ENCODE measurements around the gene C11orf16. TPM values are rescaled to one million over a fixed set of nuclear protein-coding genes. Genes with fewer than 3 reads are reported as not detected.

The C11orf16 gene
- total RNA-seq, 1 donor from 2014 or later: not detected

DNA sequence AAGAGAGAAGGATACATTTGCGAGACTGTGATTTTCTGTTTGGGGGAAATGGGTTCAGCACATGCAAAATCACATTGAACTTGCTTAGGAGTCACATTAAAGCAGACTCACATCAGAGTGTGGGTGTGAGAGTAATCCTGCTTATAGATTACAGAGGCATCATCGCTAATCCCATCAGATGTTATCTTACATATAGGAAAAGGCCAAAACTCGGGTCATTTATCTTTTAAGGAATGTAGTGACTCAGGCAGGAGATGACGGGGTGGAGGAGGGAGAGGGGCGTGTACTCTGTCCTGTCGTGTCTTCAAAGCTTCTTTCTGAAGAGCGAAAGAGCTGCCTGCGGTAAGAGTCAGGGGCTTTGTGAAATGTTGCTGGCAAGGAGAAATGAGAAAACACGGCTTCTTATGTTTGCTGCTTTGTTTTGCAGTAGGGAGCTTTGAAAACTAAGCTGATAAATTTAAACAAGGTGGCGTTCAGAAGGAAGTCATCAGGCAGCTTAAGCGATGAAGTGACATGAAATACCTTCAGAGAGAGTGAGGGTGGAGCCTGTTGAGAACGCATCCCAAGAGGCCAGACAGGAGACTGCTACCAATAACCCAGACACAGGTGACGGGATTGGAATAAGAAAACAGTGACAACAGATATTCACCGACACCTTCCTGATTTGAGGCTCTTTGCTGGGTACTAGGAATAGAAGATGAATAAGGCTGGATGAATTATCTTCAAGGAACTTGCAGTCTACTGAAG, 2.2 kb upstream of the C11orf16 start:
- TF ChIP-seq, protein P1, sequence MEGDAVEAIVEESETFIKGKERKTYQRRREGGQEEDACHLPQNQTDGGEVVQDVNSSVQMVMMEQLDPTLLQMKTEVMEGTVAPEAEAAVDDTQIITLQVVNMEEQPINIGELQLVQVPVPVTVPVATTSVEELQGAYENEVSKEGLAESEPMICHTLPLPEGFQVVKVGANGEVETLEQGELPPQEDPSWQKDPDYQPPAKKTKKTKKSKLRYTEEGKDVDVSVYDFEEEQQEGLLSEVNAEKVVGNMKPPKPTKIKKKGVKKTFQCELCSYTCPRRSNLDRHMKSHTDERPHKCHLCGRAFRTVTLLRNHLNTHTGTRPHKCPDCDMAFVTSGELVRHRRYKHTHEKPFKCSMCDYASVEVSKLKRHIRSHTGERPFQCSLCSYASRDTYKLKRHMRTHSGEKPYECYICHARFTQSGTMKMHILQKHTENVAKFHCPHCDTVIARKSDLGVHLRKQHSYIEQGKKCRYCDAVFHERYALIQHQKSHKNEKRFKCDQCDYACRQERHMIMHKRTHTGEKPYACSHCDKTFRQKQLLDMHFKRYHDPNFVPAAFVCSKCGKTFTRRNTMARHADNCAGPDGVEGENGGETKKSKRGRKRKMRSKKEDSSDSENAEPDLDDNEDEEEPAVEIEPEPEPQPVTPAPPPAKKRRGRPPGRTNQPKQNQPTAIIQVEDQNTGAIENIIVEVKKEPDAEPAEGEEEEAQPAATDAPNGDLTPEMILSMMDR (IDR thresholded peaks at IDR 0.05; ENCODE audit: unreplicated experiment): no peak
- no peaks in the 10 kb centered on the region for H3K9me3 Mint-ChIP-seq (ENCODE audit: low read depth)
- DNase-seq (ENCODE audit: low spot score, unreplicated experiment): no peak
- H3K36me3 Mint-ChIP-seq (ENCODE audit: insufficient read depth): no peaks in the 10 kb centered on the region
- H3K27me3 Mint-ChIP-seq: peaks cover 7% of the 10 kb centered on the region
- peak overlapping the region; percentile 14 for H3K27ac Mint-ChIP-seq
- H3K4me3 Mint-ChIP-seq (ENCODE audit: low read depth): no peak overlapping the region
- H3K4me1 Mint-ChIP-seq (ENCODE audit: low read depth): peaks cover 1% of the 10 kb centered on the region

GRCh38 chr11:8933931-8934330, 1.2 kb upstream of the C11orf16 start:
- Mint-ChIP-seq H3K27ac (no peak overlapping the region), H3K9me3 (ENCODE audit: low read depth) (no peaks in the 10 kb centered on the region), H3K36me3 (ENCODE audit: insufficient read depth) (no peaks in the 10 kb centered on the region), H3K27me3 (peaks cover 7% of the 10 kb centered on the region), H3K4me1 (ENCODE audit: low read depth) (peaks cover 1% of the 10 kb centered on the region), H3K4me3 (ENCODE audit: low read depth) (no peak overlapping the region)
- DNase-seq (ENCODE audit: low spot score, unreplicated experiment): no peak
- TF ChIP-seq, protein P1 (IDR thresholded peaks at IDR 0.05; ENCODE audit: unreplicated experiment): peak; percentile 22

- Mint-ChIP-seq H3K36me3 (ENCODE audit: insufficient read depth) (no peaks in the 10 kb centered on the region), H3K9me3 (ENCODE audit: low read depth) (no peaks in the 10 kb centered on the region), H3K4me1 (ENCODE audit: low read depth) (peaks cover 1% of the 10 kb centered on the region), H3K27ac (no peak overlapping the region), H3K27me3 (peaks cover 7% of the 10 kb centered on the region), H3K4me3 (ENCODE audit: low read depth) (no peak overlapping the region)
- TF ChIP-seq, protein P1 (IDR thresholded peaks at IDR 0.05; ENCODE audit: unreplicated experiment): no peak
- DNase-seq (ENCODE audit: low spot score, unreplicated experiment): no peak
Measured at GRCh38 chr11:8930456-8931175, 2.1 kb downstream of the C11orf16 start.

- no peak for DNase-seq (ENCODE audit: low spot score, unreplicated experiment)
- H3K4me3 Mint-ChIP-seq (ENCODE audit: low read depth): no peak overlapping the region
Measured at GRCh38 chr11:8928981-8929615, 3.6 kb downstream of the C11orf16 start.

GRCh38 chr11:8928205-8928604, 4.5 kb downstream of the C11orf16 start:
- Mint-ChIP-seq H3K27ac (no peak overlapping the region), H3K36me3 (ENCODE audit: insufficient read depth) (no peaks in the 10 kb centered on the region), H3K4me1 (ENCODE audit: low read depth) (no peaks in the 10 kb centered on the region), H3K9me3 (ENCODE audit: low read depth) (no peaks in the 10 kb centered on the region), H3K4me3 (ENCODE audit: low read depth) (no peak overlapping the region), H3K27me3 (no peaks in the 10 kb centered on the region)
- TF ChIP-seq, protein P1 (IDR thresholded peaks at IDR 0.05; ENCODE audit: unreplicated experiment): no peak
- no peak for DNase-seq (ENCODE audit: low spot score, unreplicated experiment)

More at GRCh38 chr11:8928981-8929615, 3.6 kb downstream of the C11orf16 start:
- Mint-ChIP-seq H3K9me3 (ENCODE audit: low read depth) (no peaks in the 10 kb centered on the region), H3K27ac (no peak overlapping the region), H3K36me3 (ENCODE audit: insufficient read depth) (no peaks in the 10 kb centered on the region), H3K4me1 (ENCODE audit: low read depth) (no peaks in the 10 kb centered on the region), H3K27me3 (no peaks in the 10 kb centered on the region)
- TF ChIP-seq, protein P1 (IDR thresholded peaks at IDR 0.05; ENCODE audit: unreplicated experiment): no peak
